ENCODE measurements around the gene IPO11. TPM values are rescaled to one million over a fixed set of nuclear protein-coding genes. Genes with fewer than 3 reads are reported as not detected.
"Not testable (repeated sequence)": the region's sequence is repeated elsewhere in the genome, so short reads cannot be mapped to it uniquely, and the experiment has no call there.

IPO11 gene
- total RNA-seq, 1 donor from 2014 or later: 66.9 TPM

GRCh38 chr5:62562867-62563266 is 150.3 kb downstream of the IPO11 start:
- Mint-ChIP-seq H3K9me3 (peaks cover 22% of the 10 kb centered on the region), H3K4me3 (no peak overlapping the region), H3K36me3 (peaks cover 34% of the 10 kb centered on the region), H3K27ac (no peak overlapping the region), H3K4me1 (no peaks in the 10 kb centered on the region), H3K27me3 (ENCODE audit: insufficient read depth, low read depth) (peaks cover 6% of the 10 kb centered on the region)
- no peak overlapping the region for H2AFZ ChIP-seq (replicated peaks)
- H4K20me1 ChIP-seq (ENCODE audit: low read depth): no peaks in the 10 kb centered on the region
- H3K4me2 ChIP-seq: no peak overlapping the region
- H3K36me3 ChIP-seq: no peaks in the 10 kb centered on the region
- no peak for TF ChIP-seq CTCF (IDR thresholded peaks at IDR 0.05)
- no peak for TF ChIP-seq EZH2phosphoT487 (IDR thresholded peaks at IDR 0.05)
- TF ChIP-seq EZH2 (IDR thresholded peaks at IDR 0.05): no peak
- no peaks in the 10 kb centered on the region for H3K27me3 ChIP-seq
- no peaks in the 10 kb centered on the region for H3F3A ChIP-seq (ENCODE audit: low read depth)
- no peak overlapping the region for H3K27ac ChIP-seq
- no peaks in the 10 kb centered on the region for H3K4me1 ChIP-seq
- no peak overlapping the region for H3K4me3 ChIP-seq
- no peak for DNase-seq (ENCODE audit: low spot score)
- no peak overlapping the region for H3K9ac ChIP-seq
- no peaks in the 10 kb centered on the region for H3K79me2 ChIP-seq (ENCODE audit: low read depth)
- H3K9me3 ChIP-seq (ENCODE audit: low read depth): no peaks in the 10 kb centered on the region

GRCh38 chr5:62564101-62564500 is 151.5 kb downstream of the IPO11 start:
- TF ChIP-seq CTCF (IDR thresholded peaks at IDR 0.05) (no peak), EZH2 (IDR thresholded peaks at IDR 0.05) (no peak), EZH2phosphoT487 (IDR thresholded peaks at IDR 0.05) (no peak)
- Histone ChIP-seq H3K4me3 (no peak overlapping the region), H3F3A (ENCODE audit: low read depth) (peaks cover 4% of the 10 kb centered on the region), H3K9me3 (ENCODE audit: low read depth) (no peaks in the 10 kb centered on the region), H3K9ac (no peak overlapping the region), H3K4me2 (no peak overlapping the region), H4K20me1 (ENCODE audit: low read depth) (no peaks in the 10 kb centered on the region), H3K4me1 (peaks cover 1% of the 10 kb centered on the region), H2AFZ (replicated peaks) (no peak overlapping the region), H3K79me2 (ENCODE audit: low read depth) (no peaks in the 10 kb centered on the region), H3K27ac (no peak overlapping the region), H3K36me3 (no peaks in the 10 kb centered on the region), H3K27me3 (no peaks in the 10 kb centered on the region)
- H3K4me1 Mint-ChIP-seq: peaks cover 3% of the 10 kb centered on the region
- peaks cover 32% of the 10 kb centered on the region for H3K9me3 Mint-ChIP-seq
- H3K27ac Mint-ChIP-seq: no peak overlapping the region
- peaks cover 42% of the 10 kb centered on the region for H3K36me3 Mint-ChIP-seq
- no peak overlapping the region for H3K4me3 Mint-ChIP-seq
- DNase-seq (ENCODE audit: low spot score): no peak
- H3K27me3 Mint-ChIP-seq (ENCODE audit: insufficient read depth, low read depth): peaks cover 10% of the 10 kb centered on the region

GRCh38 chr5:62565740-62566139 is 153.2 kb downstream of the IPO11 start:
- H3K4me1 ChIP-seq; H4K20me1 ChIP-seq (ENCODE audit: low read depth); DNase-seq (ENCODE audit: low spot score); H3K27ac ChIP-seq; H3K79me2 ChIP-seq (ENCODE audit: low read depth); H3K27me3 Mint-ChIP-seq (ENCODE audit: insufficient read depth, low read depth); H2AFZ ChIP-seq (replicated peaks); H3F3A ChIP-seq (ENCODE audit: low read depth); H3K27ac Mint-ChIP-seq; H3K4me2 ChIP-seq; H3K4me1 Mint-ChIP-seq; H3K9ac ChIP-seq; H3K9me3 ChIP-seq (ENCODE audit: low read depth); H3K4me3 Mint-ChIP-seq; H3K4me3 ChIP-seq; H3K36me3 ChIP-seq; H3K27me3 ChIP-seq: not testable (repeated sequence)
- H3K36me3 Mint-ChIP-seq: peaks cover 44% of the 10 kb centered on the region
- peaks cover 34% of the 10 kb centered on the region for H3K9me3 Mint-ChIP-seq

- no peaks in the 10 kb centered on the region for H3K36me3 ChIP-seq
- H3K4me1 Mint-ChIP-seq: peaks cover 11% of the 10 kb centered on the region
Observed at GRCh38 chr5:62568143-62568542, 155.6 kb downstream of the IPO11 start.

More at GRCh38 chr5:62568143-62568542, 155.6 kb downstream of the IPO11 start:
- peaks cover 10% of the 10 kb centered on the region for H3K27me3 Mint-ChIP-seq (ENCODE audit: insufficient read depth, low read depth)
- no peaks in the 10 kb centered on the region for H3K27me3 ChIP-seq
- DNase-seq (ENCODE audit: low spot score): no peak
- no peaks in the 10 kb centered on the region for H4K20me1 ChIP-seq (ENCODE audit: low read depth)
- no peak overlapping the region for H3K9ac ChIP-seq
- H3K4me3 ChIP-seq: no peak overlapping the region
- no peaks in the 10 kb centered on the region for H3K9me3 ChIP-seq (ENCODE audit: low read depth)
- no peak overlapping the region for H3K27ac Mint-ChIP-seq
- H3F3A ChIP-seq (ENCODE audit: low read depth): peaks cover 4% of the 10 kb centered on the region
- no peak for TF ChIP-seq CTCF (IDR thresholded peaks at IDR 0.05)
- no peak for TF ChIP-seq EZH2phosphoT487 (IDR thresholded peaks at IDR 0.05)
- no peak for TF ChIP-seq EZH2 (IDR thresholded peaks at IDR 0.05)
- H3K79me2 ChIP-seq (ENCODE audit: low read depth): no peaks in the 10 kb centered on the region
- no peak overlapping the region for H2AFZ ChIP-seq (replicated peaks)
- H3K36me3 Mint-ChIP-seq: peaks cover 43% of the 10 kb centered on the region
- H3K9me3 Mint-ChIP-seq: peaks cover 34% of the 10 kb centered on the region
- H3K4me3 Mint-ChIP-seq: no peak overlapping the region
- no peak overlapping the region for H3K27ac ChIP-seq
- no peak overlapping the region for H3K4me2 ChIP-seq
- peaks cover 3% of the 10 kb centered on the region for H3K4me1 ChIP-seq
